HG02759 (cell line): ENCODE results near the gene DENND1B.

Experiments used
- ATAC-seq: cut with Tn5 transposase; IDR thresholded peaks from one replicate; pipeline ENCODE4 v1.9.1; 2021; ENCODE audit warnings: mild to moderate bottlenecking, moderate library complexity; ENCODE audit not compliant: unreplicated experiment

The DENND1B gene, protein sequence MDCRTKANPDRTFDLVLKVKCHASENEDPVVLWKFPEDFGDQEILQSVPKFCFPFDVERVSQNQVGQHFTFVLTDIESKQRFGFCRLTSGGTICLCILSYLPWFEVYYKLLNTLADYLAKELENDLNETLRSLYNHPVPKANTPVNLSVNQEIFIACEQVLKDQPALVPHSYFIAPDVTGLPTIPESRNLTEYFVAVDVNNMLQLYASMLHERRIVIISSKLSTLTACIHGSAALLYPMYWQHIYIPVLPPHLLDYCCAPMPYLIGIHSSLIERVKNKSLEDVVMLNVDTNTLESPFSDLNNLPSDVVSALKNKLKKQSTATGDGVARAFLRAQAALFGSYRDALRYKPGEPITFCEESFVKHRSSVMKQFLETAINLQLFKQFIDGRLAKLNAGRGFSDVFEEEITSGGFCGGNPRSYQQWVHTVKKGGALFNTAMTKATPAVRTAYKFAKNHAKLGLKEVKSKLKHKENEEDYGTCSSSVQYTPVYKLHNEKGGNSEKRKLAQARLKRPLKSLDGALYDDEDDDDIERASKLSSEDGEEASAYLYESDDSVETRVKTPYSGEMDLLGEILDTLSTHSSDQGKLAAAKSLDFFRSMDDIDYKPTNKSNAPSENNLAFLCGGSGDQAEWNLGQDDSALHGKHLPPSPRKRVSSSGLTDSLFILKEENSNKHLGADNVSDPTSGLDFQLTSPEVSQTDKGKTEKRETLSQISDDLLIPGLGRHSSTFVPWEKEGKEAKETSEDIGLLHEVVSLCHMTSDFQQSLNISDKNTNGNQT

DNA sequence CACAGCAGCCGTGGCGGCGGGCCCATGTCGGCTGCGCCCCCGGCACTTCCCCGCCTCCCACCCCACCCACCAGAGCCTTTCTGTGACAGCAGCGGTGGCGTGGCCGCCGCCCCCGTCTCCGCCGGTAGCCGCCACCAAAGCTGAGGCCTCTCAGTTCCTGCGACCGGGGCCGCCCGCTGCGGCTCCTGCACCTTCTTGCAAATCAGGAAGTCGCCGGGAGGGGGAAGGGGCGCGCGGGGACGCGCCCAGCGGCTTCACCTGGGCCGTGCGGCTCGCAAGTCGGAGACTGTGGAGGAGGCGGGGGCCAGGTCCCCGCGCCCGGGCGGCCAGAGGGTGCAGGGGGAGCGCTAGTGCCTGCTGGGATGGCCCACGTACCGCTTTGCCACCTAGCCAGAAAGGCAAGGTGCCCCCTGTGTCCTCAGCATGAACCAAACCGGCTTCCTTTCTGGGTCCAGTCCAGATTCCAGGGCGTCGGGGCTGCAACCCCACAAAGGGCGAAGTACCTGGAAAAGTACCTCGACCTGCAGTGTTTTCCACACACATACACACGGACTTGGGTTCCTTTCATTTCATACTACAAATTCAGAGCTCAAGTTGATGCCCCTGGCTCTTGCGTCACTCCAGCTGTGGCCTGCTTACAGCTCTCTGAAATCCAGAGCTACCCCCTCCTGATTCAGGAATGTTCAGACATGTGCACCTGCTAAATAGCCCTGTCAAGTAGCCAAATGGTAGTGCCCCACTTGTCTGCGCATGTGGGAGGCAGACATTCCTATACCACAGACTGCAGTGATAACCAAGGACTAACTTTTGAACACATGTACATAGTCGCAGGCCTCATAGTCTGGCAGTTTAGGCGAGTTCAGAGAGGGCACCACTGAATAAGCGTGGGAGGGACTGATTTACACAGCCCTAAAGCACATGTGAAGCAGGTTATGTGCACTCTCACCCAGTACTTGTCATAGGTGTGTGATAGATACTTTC lies at the start of gene DENND1B:
DENND1B (minus strand) TSS at position 199 of the 981 bp plus-strand sequence. CDS start 325 bp downstream, outside the sequence.
- peak; percentile 73 for ATAC-seq

DNA sequence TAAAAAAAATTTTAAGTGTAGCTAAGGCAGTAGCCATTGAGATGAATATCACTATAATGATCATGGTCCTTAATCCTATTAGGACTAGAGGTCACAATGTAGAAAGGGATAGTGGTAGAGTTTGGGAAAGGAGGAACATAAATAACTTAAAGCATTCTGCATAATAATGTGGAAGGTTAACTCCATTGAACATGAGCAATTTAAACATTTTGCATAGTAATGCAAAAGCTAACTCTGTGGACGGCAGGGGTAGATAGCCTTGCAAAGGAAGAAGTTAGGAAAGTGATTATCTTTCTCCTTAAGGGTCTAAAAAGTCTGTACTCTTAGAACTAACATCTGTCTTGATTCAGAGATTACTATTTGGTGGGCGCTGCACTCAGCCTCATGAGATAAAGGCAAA lies 39.0 kb upstream of the DENND1B start:
- no peak for ATAC-seq

DNA sequence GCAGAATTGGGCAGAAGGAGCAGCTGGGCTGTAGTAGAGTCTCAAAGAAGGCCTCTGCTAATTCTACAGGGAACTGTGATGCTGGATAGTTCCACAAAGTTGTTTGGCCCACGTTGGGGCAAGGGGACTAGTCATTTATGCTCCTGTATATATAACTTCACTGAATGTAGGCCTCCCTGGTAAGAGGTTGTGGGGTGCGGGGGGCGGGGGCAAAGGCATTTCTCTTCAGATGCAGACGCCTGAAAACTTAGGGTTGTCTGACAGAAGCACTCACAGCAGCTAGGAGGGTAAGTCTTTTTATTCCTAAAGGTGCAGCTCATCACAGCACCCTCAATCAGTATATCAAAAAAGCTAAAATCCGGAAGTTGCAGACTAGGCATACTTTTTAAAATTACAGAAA lies 38.5 kb upstream of the DENND1B start:
- no peak for ATAC-seq

DNA sequence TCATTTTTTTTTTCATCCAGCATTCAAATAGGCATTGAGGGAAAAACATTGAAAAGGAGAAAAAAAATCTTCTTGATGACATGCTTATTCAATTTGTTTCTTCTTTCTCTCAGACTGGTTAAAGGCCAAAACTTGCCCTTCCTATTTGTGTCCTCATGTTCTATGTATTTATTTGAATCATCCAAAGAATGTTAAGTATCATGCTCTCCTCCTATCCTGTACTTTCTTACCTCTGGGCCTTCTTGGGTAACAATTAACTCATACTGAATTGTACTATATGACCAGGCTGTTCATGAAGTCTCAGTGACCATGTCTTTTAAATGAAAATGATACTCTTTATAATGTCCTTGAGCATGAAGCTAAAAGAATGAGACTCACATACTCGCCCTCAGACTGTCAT lies 36.5 kb upstream of the DENND1B start:
- ATAC-seq, result no peak

DNA sequence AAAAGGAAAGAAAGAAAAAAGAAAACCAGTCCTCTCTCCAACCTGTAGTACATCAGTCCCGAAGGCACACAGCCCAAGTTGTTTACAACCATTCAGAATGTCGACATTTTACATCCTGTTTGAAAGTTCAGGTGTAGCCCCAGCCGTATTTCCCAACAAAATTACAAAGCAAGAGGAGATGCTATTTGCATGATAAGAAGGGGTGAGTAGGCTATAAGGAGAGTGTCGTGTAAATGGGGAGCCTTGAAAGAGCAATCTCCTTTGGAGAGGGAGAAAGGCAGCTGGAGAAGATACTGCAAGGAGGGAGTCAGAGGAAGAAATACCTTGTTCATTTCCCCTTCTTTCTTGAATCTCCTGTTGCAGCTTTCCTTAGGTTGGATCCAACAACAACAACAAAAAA lies 35.5 kb upstream of the DENND1B start:
- no peak for ATAC-seq

DNA sequence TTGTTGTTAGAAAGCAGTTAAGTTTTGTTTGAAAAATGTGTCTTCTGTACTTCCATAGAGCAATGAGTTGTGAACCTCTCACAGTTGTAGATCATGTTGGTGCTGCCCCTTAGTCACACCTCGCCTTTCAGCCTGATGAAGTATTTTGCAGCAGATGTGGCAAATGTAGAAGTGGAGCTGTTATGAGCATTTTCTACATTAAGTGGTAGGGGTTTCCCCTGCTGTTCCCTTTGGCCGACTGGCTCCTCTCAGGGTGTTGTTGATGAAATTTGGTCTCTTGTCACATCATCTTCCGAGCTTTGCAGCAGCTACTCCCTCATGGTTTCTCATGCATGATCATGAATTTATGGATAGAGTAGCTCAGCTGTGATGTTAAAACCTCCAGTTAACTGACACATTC lies 33.6 kb upstream of the DENND1B start:
- ATAC-seq, result no peak

DNA sequence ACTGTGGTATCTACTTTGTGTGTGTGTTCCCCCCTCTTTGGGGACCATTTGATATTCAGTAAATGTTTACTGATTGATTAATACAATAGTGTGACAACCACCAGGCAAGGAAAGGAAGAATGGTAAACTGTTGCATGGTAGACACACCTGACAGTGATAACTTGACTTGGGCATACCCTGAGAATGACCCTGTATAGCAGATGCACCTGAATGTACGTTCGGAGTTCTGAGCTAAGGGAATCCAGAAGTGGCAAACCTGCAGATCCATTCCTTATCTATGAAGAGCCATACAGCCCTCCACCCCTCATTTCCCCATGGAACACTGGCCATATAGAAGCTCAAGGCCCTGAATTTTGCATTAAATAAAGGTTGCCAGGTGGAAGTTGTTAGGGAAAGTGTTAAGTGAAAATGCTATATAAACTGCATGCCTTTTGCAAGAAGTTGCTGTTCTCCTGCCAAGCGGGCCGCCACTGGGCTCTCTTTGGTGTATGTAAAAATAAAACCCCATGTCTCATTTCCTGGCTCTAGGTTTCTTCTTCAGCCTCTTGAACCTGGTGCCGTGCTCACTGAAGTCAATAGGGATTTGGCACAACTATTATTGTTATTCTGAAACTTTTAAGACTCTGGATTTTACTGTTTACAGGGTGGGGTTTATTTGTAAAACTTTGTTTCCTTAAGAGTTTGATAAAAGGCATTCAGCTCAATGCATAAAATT lies 32.6 kb upstream of the DENND1B start:
- ATAC-seq, result no peak

DNA sequence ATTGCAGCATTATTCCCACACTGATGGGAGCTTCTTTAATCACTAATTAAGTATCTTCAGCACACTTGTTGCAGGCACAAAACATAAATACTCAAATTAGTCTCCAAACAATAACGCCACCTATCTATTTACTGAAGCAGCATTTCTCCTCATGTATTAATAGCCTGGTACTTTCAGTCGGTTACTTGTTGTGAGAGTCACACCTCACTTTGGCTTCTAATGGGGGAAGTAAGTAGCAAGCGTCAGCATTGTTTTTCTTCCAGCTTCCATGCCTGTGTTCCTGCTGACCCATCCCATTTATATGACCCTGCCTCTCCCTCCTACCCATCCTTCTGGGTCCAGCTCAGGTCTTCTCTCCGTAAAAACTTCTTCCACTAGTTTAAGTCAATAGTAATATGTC lies 31.9 kb upstream of the DENND1B start:
- ATAC-seq, result no peak

DNA sequence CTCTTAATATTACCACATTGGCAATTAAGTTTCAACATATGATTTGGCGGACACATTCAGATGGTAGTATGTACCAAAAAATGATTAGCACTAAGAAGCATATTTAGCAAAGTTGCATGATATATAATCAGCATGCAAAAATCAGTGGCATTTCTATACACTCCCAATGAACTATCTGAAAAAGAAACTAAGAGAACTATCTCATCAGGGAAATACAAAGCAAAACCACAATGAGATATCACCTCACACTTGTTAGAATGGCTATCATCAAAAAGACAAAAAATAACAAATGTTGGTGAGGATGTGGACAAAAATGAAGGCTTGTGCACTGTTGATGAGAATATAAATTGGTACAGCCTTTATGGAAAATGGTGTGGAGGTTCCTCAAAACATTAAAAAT lies 31.4 kb upstream of the DENND1B start:
- no peak for ATAC-seq

DNA sequence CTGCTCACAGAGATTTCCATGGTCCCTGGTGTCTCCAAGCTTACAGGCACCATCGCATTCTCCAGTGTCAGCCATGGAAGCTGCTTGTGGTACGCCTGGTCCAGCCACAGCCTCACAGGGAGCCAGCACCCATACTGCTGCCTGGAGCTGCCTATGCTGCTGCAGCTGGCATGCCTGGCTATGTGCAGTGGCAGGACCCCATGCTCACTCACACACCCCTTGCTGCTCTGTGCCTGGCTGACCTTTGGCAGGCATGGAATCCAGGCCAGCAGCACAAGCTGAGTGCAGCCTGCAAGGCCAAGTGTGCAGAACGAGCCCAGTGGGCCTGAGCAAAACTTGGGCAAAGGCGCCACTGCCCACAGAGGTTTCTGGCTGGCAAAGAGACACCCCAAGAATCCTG lies 26.4 kb upstream of the DENND1B start:
- no peak for ATAC-seq

DNA sequence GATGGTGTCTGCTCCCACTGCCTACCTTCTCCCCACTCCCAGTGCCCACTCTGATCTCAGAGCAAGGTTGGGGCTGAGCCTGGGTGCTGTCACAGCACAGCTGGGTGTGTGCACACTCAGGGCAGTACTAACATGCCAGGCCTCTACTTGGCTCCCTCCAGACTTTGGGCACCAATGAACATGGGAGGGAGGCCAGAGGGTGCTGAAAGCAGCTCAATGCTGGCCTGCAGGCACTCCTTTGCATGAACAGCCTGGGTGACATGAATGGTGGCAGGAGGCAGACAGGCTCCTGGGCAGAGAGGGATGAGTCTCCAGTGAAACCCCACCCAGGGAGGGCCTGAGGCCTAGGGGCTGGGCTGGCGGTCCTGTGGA lies 25.8 kb upstream of the DENND1B start:
- no peak for ATAC-seq

DNA sequence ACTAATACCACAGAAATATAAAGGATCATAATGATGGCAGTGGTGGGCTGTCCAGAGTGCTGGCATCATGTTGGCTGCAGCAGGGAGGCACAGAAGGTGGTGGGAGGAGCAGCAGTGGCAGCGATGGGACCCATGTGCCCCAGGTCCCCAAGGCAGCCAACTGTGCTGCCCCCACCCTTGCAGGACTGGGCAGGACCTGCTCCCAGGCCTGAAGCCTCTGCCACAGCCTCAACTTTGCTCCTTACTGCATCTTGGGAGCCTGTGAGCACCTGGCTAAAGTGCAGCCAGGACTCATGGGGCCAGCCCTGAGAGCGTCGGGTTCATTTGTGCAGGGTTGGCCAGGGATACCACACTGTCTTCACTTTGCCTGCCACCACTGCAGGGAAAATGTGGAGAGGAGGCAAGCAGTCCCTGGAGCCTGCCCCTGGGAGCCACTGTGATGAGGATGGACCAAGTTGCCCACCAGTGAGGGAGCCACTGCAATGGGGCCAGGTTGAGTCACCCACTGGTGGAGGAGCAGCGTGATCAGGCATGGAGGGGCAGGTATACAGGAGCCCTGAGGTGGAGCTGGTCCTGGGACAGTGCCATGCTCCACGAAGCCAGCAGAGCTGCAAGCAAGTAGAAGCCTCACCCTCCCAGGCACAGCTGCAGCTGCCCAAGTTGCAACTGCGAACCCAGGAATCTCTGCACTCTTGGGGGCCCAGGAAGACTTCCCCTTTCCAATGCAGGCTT lies 25.3 kb upstream of the DENND1B start:
- ATAC-seq, result no peak

DNA sequence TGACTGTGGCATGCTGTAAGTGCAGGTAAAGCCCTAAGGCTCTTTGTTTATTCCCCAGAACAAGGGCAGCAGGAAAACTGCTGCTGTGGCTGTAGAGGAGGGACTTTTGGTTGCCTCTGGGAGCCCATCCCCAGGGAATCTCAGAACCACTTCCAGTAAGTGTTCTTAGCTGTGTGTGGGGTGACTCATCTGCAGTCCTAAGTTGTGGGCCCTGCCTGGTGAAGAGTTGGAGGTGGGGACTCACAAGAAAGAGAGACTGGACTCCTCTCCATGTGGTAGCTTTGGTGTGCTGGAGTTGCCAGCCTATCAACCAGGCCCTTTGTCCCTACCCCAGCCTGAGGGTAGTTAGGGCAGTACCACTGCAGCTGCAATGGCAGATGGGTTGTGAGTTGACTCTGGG lies 24.0 kb upstream of the DENND1B start:
- ATAC-seq, result no peak

DNA sequence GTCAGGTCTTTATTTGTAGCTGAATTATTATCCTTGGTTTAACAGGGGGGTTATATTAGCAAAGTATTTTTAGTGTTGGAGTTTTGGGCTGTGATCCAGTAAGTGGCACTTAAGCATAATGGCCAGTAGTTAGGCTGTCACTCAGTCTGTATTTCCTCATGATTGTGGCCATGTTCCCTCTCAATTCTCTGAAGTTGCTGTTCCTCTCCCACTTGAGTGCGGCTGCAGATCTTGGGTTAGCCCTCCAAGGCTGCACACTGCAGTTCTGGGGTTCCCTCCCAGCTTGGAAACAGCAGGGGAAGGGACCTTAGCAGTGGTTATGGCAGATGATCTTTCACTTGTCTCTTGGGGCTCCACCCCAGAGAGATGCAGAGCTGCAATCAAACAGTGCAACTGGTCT lies 23.2 kb upstream of the DENND1B start:
- ATAC-seq, result no peak

DNA sequence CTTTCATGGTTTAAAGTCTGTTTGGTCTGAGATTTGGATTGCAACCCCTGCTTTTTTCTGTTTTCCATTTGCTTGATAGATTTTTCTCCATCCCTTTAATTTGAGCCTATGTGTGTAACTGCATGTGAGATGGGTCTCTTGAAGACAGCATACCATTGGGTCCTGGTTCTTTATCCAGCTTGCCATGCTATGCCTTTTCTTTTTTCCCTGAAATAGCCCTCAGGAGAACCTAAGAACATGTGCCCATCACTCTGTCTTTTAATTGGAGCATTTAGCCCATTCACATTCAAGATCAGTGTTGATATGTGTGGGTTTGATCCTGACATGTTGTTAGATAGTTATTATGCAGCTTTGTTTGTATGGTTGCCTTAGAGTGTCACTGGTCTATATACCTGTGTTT lies 21.7 kb upstream of the DENND1B start:
- ATAC-seq, result no peak

DNA sequence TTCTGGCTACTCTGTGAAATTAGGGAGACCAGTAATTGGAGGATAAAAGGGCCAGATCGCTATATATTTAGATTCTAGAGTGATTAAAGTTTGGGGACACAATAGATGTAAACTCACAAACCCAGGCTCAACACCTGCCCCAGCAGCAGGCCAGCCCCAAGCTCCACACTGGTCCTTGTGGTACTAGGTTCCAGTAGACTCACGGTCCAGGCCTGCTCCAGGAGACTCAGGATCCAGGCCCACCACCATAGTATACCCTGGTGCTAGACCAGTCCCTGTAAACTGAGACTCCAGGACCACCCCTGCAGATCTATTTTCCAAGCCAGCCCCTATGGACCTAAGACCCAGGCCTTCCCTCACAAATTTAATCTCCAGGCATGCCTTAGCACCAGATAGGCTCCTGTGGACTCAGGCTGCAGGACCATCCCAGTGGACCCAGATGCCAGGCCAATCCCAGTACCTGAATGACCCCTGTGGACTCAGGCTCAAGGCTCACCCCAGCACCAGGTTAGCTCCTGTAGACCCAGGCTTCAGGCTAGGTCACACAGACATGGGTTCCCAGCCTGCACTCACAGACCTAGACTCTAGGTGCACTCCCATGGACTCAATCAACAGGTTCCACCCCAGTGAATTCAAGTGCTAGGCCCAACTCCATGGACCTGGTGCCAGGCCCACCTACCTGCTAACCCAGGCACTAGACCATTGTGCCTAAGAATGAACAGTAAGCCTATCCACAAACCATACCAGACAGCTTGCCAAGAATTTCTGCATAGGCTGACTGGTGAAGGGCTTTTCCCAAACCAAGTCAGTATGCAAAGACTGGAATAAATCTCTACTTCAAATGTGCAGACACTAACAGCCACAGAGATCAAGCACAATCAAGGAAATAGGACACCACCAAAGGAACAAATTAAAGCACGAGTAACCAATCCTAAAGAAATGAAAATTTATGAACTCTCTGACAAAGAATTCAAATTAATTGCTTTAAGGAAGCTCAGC lies 13.8 kb upstream of the DENND1B start:
- no peak for ATAC-seq

DNA sequence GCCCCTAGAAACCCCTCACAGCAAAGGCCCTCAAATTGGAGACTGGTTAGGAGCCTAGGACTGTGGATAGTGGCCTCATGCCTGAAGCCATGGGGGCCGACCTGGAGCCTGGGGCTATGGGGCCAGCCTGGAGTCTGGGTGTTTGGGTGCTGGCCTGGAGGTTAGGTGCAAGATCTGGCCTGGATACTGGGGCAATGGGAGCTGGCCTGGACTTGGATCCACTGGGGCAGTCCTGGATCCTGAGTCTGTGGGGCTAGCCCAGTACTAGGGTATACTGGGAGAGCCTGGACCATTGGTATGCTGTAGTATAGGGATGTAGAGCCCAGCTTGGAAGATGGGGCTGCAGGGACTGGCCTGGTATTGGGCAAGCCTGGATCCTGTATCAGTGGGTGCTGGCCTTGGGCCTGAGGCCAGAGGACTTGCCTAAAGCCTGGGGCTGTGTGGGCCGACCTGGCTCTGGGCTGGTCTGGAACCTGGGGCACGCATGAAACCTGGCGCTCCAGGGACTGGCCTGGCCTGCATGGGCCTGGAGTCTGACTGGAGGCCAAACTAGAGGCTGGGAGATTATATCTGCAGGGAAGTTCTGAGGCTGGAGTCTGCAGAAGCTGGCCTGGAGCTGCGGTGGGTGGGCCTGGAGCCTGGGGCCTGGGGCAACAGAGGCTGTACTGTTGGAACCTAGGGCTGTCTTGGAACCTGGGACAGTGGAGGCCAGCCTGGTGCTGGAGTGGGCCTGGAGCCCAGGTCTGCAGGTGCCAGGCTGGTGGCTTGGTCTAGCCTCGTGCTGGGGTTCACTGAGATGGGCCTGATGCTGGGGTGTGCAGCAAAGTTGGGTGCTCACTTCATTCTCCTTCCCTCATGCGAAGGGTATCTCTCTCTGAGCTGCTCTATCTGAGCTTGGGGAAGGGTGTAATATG lies 12.6 kb upstream of the DENND1B start:
- ATAC-seq, result no peak

DNA sequence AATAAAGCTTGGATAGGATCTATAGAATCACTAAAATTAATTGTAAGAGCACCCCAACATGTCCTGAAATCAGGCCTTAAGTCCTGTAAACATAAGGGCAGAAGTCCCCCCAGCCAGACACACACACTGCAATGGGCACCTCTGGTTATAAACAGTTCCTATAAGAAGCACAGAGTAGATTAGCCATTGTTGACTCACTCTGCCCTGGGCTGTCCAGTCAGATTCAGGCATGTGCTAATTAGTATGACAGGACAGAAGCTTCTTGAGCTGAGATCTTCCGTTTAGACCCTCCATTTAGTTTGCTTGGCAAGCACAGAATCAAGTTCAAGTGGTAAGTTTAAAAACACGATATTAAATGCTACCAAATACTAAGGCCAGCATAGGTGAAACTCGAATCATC lies 11.8 kb upstream of the DENND1B start:
- no peak for ATAC-seq
